Lung (tissue), 12 donors: ENCODE measurements around the gene DIP2B. TPM values are rescaled to one million over a fixed set of nuclear protein-coding genes. Genes with fewer than 3 reads are reported as not detected.

Source experiments
- ATAC-seq: fragments of 200-7000 bp; cut with Tn5 transposase; one replicate; pipeline ENCODE4 v1.9.1; 2020; ENCODE audit warnings: moderate number of reproducible peaks; ENCODE audit not compliant: insufficient read depth, low FRiP score
- DNase-seq, 3 donors: peaks; one replicate each; pipeline ENCODE4 v3.0.0-alpha.2; 2013 to 2017
- H3K27ac ChIP-seq, 2 donors: one replicate each; pipeline ENCODE4 v1.5.1; 2013; ENCODE audit warnings: mild to moderate bottlenecking in 2 of 2, moderate library complexity in 2 of 2, control low read depth in 1 of 2, inconsistent platforms in 1 of 2, low read depth in 1 of 2, low read length in 1 of 2
- H3K27me3 ChIP-seq, 3 donors: one replicate each; pipeline ENCODE4 v1.5.1; 2013; ENCODE audit warnings: low read length in 2 of 3; ENCODE audit not compliant: control insufficient read depth in 3 of 3, insufficient read depth in 3 of 3
- H3K36me3 ChIP-seq, 4 donors: one replicate each; pipeline ENCODE4 v1.5.1; 2013; ENCODE audit warnings: low read length in 4 of 4, mild to moderate bottlenecking in 1 of 4, moderate library complexity in 1 of 4; ENCODE audit not compliant: control insufficient read depth in 4 of 4, insufficient read depth in 4 of 4
- H3K4me1 ChIP-seq, 5 donors: one replicate each; pipeline ENCODE4 v1.5.1; 2013; ENCODE audit warnings: low read length in 5 of 5, mild to moderate bottlenecking in 2 of 5, moderate library complexity in 1 of 5; ENCODE audit not compliant: control insufficient read depth in 5 of 5, insufficient read depth in 5 of 5
- H3K4me3 ChIP-seq: one replicate; pipeline ENCODE4 v1.5.1; 2013; ENCODE audit warnings: mild to moderate bottlenecking, control low read depth, moderate library complexity
- H3K9ac ChIP-seq, 2 donors: one replicate each; pipeline ENCODE4 v1.5.1; 2013; ENCODE audit warnings: low read length in 2 of 2, control low read depth in 1 of 2; ENCODE audit not compliant: insufficient read depth in 1 of 2
- H3K9me3 ChIP-seq, 4 donors: one replicate each; pipeline ENCODE4 v1.5.1; 2013; ENCODE audit warnings: low read length in 3 of 4, mild to moderate bottlenecking in 1 of 4, moderate library complexity in 1 of 4; ENCODE audit not compliant: control insufficient read depth in 4 of 4, insufficient read depth in 3 of 4
- WGBS, 2 donors: extraction: QIAGEN DNeasy Blood & Tissue Kit; methylation state at CpG; one replicate each; pipeline ENCODE4 v1.1.7; 2013; 5-methylcytosine and 5-hydroxymethylcytosine counted together
- polyA plus RNA-seq, 2 donors: library from polyadenylated mRNA; stranded (reverse); fragments of 200-250 nt; gene quantifications; one replicate each; pipeline ENCODE4 v1.2.1, GENCODE V29; 2013
- total RNA-seq, 2 donors: library from RNA; depleted of rRNA in 1 of 2; stranded (reverse); fragments of >200 nt in 1 of 2; gene quantifications; one replicate each; pipeline ENCODE4 v1.2.1, GENCODE V29; 2014 to 2021
- TF ChIP-seq, protein P1 (sequence below): IDR thresholded peaks from 2 replicates; pipeline ENCODE4 v1.5.1; 2012; ENCODE audit warnings: mild to moderate bottlenecking; ENCODE audit errors: control extremely low read depth, extremely low read depth
- donor health status: control.
- donor health status: control.
- donor health status: Bipolar disorder and iron deficiency.
- donor health status: healthy.
- donor health status: DM: yes; HTN: yes; CAD: no.

Gene DIP2B
- total and polyA plus RNA-seq, 4 donors = 4.2 to 55.8 (median 18.6) TPM

- H3K36me3 ChIP-seq = no peaks in the 10 kb centered on the region
- TF ChIP-seq, protein P1, sequence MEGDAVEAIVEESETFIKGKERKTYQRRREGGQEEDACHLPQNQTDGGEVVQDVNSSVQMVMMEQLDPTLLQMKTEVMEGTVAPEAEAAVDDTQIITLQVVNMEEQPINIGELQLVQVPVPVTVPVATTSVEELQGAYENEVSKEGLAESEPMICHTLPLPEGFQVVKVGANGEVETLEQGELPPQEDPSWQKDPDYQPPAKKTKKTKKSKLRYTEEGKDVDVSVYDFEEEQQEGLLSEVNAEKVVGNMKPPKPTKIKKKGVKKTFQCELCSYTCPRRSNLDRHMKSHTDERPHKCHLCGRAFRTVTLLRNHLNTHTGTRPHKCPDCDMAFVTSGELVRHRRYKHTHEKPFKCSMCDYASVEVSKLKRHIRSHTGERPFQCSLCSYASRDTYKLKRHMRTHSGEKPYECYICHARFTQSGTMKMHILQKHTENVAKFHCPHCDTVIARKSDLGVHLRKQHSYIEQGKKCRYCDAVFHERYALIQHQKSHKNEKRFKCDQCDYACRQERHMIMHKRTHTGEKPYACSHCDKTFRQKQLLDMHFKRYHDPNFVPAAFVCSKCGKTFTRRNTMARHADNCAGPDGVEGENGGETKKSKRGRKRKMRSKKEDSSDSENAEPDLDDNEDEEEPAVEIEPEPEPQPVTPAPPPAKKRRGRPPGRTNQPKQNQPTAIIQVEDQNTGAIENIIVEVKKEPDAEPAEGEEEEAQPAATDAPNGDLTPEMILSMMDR = no peak
- no peaks in the 10 kb centered on the region for H3K27me3 ChIP-seq
- no peak overlapping the region for H3K9ac ChIP-seq
- DNase-seq = no peak
- no peaks in the 10 kb centered on the region for H3K9me3 ChIP-seq
- WGBS, 2 donors = 60 to 69% methylated on average over 9 of the region's 9 CpGs
- no peak for ATAC-seq
- H3K4me3 ChIP-seq = no peak overlapping the region
- H3K27ac ChIP-seq = peak overlapping the region in 1 of 2 donors; percentile 66
- H3K4me1 ChIP-seq = peaks cover 0 to 8% (median 5%) of the 10 kb centered on the region in 5 donors
Measured at GRCh38 chr12:50597200-50598195, 92.7 kb downstream of the DIP2B start.

GRCh38 chr12:50598321-50598862, 93.6 kb downstream of the DIP2B start:
- TF ChIP-seq, protein P1 = no peak
- no peak overlapping the region for H3K27ac ChIP-seq
- no peaks in the 10 kb centered on the region for H3K27me3 ChIP-seq
- no peak overlapping the region for H3K4me3 ChIP-seq
- no peak overlapping the region for H3K9ac ChIP-seq
- H3K4me1 ChIP-seq = peaks cover 0 to 8% (median 5%) of the 10 kb centered on the region in 5 donors
- ATAC-seq (no peak), DNase-seq (no peak)
- no peaks in the 10 kb centered on the region for H3K9me3 ChIP-seq
- WGBS, 2 donors = 59 to 78% methylated on average over 2 of the region's 2 CpGs
- no peaks in the 10 kb centered on the region for H3K36me3 ChIP-seq

GRCh38 chr12:50599366-50600095, 94.7 kb downstream of the DIP2B start:
- no peak for DNase-seq
- no peak for ATAC-seq
- Histone ChIP-seq H3K4me1 (peaks cover 0 to 12% (median 5%) of the 10 kb centered on the region in 5 donors), H3K27ac (no peak overlapping the region), H3K36me3 (no peaks in the 10 kb centered on the region), H3K9ac (no peak overlapping the region), H3K4me3 (no peak overlapping the region), H3K9me3 (no peaks in the 10 kb centered on the region), H3K27me3 (no peaks in the 10 kb centered on the region)
- TF ChIP-seq, protein P1 = no peak
- 47 to 51% methylated on average over 7 of the region's 7 CpGs for WGBS, 2 donors
